ENCODE results near the gene TMEM132E.
A peak's percentile ranks its signal among the peaks of the same experiment; 100 is the strongest.

The TMEM132E gene

GRCh38 chr17:34569591-34569990 is 9.8 kb upstream of the TMEM132E start:
- no peak for DNase-seq (ENCODE audit: low spot score)

GRCh38 chr17:34570506-34570905 is 8.9 kb upstream of the TMEM132E start:
- no peak for DNase-seq (ENCODE audit: low spot score)

GRCh38 chr17:34571428-34572130 is 7.8 kb upstream of the TMEM132E start:
- DNase-seq (ENCODE audit: low spot score), result no peak

GRCh38 chr17:34572483-34572882 is 6.9 kb upstream of the TMEM132E start:
- no peak for DNase-seq (ENCODE audit: low spot score)

- DNase-seq (ENCODE audit: low spot score), result no peak
Observed at GRCh38 chr17:34575182-34575581, 4.2 kb upstream of the TMEM132E start.

GRCh38 chr17:34578016-34578415 is 1.4 kb upstream of the TMEM132E start:
- DNase-seq (ENCODE audit: low spot score), result no peak

- DNase-seq (ENCODE audit: low spot score), result no peak
Observed at GRCh38 chr17:34578656-34579016, 746 bp upstream of the TMEM132E start.

GRCh38 chr17:34579979-34580684 is 750 bp downstream of the TMEM132E start:
- DNase-seq (ENCODE audit: low spot score), result peak; percentile 9

GRCh38 chr17:34580685-34581445 is 1.5 kb downstream of the TMEM132E start:
- no peak for DNase-seq (ENCODE audit: low spot score)

GRCh38 chr17:34581446-34582184 is 2.2 kb downstream of the TMEM132E start:
- no peak for DNase-seq (ENCODE audit: low spot score)

GRCh38 chr17:34582185-34582900 is 3.0 kb downstream of the TMEM132E start:
- DNase-seq (ENCODE audit: low spot score), result no peak

- no peak for DNase-seq (ENCODE audit: low spot score)
Observed at GRCh38 chr17:34582901-34583245, 3.5 kb downstream of the TMEM132E start.

- DNase-seq (ENCODE audit: low spot score), result peak; percentile 48
Observed at GRCh38 chr17:34584805-34585416, 5.5 kb downstream of the TMEM132E start.

GRCh38 chr17:34586346-34586846 is 7.0 kb downstream of the TMEM132E start:
- no peak for DNase-seq (ENCODE audit: low spot score)

GRCh38 chr17:34588266-34588665 is 8.9 kb downstream of the TMEM132E start:
- peak; percentile 56 for DNase-seq (ENCODE audit: low spot score)

- DNase-seq (ENCODE audit: low spot score), result no peak
Observed at GRCh38 chr17:34589120-34589965, 10.0 kb downstream of the TMEM132E start.

GRCh38 chr17:34592002-34592401 is 12.6 kb downstream of the TMEM132E start:
- DNase-seq (ENCODE audit: low spot score), result no peak

- no peak for DNase-seq (ENCODE audit: low spot score)
Observed at GRCh38 chr17:34596920-34597319, 17.5 kb downstream of the TMEM132E start.

- no peak for DNase-seq (ENCODE audit: low spot score)
Observed at GRCh38 chr17:34598161-34598776, 18.9 kb downstream of the TMEM132E start.

GRCh38 chr17:34601416-34601815 is 22.0 kb downstream of the TMEM132E start:
- no peak for DNase-seq (ENCODE audit: low spot score)

All from kidney tubule cell (primary cell).